ENCODE measurements around the gene FDX2.

Gene FDX2

GRCh38 chr19:10332965-10333757, 17.3 kb upstream of the FDX2 start, which contains the start of gene RAVER1:
Gene RAVER1, minus strand, starts transcription at chr19:10333529. Its CDS starts 22 bp downstream, at chr19:10333507.
- peak; percentile 94 for DNase-seq (ENCODE audit: low read depth)

GRCh38 chr19:10332158-10332964, 16.5 kb upstream of the FDX2 start:
- DNase-seq (ENCODE audit: low read depth), result no peak

GRCh38 chr19:10329555-10329954, 13.7 kb upstream of the FDX2 start:
- DNase-seq (ENCODE audit: low read depth), result no peak

- DNase-seq (ENCODE audit: low read depth), result no peak
Observed at GRCh38 chr19:10328558-10329429, 13.0 kb upstream of the FDX2 start.

GRCh38 chr19:10327793-10328192, 12.0 kb upstream of the FDX2 start:
- DNase-seq (ENCODE audit: low read depth), result no peak

- DNase-seq (ENCODE audit: low read depth), result no peak
Observed at GRCh38 chr19:10325732-10326131, 9.9 kb upstream of the FDX2 start.

- no peak for DNase-seq (ENCODE audit: low read depth)
Observed at GRCh38 chr19:10321874-10322835, 6.3 kb upstream of the FDX2 start.

- no peak for DNase-seq (ENCODE audit: low read depth)
Observed at GRCh38 chr19:10321417-10321797, 5.6 kb upstream of the FDX2 start.

- no peak for DNase-seq (ENCODE audit: low read depth)
Observed at GRCh38 chr19:10320602-10321416, 5.0 kb upstream of the FDX2 start.

GRCh38 chr19:10318807-10319682, 3.2 kb upstream of the FDX2 start:
- DNase-seq (ENCODE audit: low read depth), result no peak

GRCh38 chr19:10317857-10318462, 2.1 kb upstream of the FDX2 start:
- no peak for DNase-seq (ENCODE audit: low read depth)

- DNase-seq (ENCODE audit: low read depth), result no peak
Observed at GRCh38 chr19:10317045-10317856, 1.4 kb upstream of the FDX2 start.

- no peak for DNase-seq (ENCODE audit: low read depth)
Observed at GRCh38 chr19:10316229-10317044, 622 bp upstream of the FDX2 start.

GRCh38 chr19:10309423-10309822, 6.4 kb downstream of the FDX2 start, which contains the start of gene ZGLP1:
Gene ZGLP1, minus strand, starts transcription at chr19:10309815.
- no peak for DNase-seq (ENCODE audit: low read depth)

- no peak for DNase-seq (ENCODE audit: low read depth)
Observed at GRCh38 chr19:10306327-10306726, 9.5 kb downstream of the FDX2 start.

GRCh38 chr19:10305139-10305806, 10.5 kb downstream of the FDX2 start:
- DNase-seq (ENCODE audit: low read depth), result no peak
